NB4 (cell line): ENCODE data around the gene FLG2.
"Not testable (repeated sequence)": the region's sequence is repeated elsewhere in the genome, so short reads cannot be mapped to it uniquely, and the experiment has no call there.

Experiments used
- DNase-seq: peaks from one replicate; pipeline ENCODE4 v3.0.0; 2010; ENCODE audit warnings: low read depth
- H3K4me3 ChIP-seq: one replicate; pipeline ENCODE4 v1.5.1; 2011; ENCODE audit warnings: mild to moderate bottlenecking, low read depth, low read length, moderate library complexity
- MYC ChIP-seq: IDR thresholded peaks from 2 replicates; pipeline ENCODE4 v1.6.1; 2011; ENCODE audit warnings: low read depth, low read length
- POLR2A ChIP-seq: IDR thresholded peaks from 2 replicates; pipeline ENCODE4 v1.6.1; 2011; ENCODE audit warnings: mild to moderate bottlenecking; ENCODE audit not compliant: insufficient read length; ENCODE audit errors: extremely low read depth
- TF ChIP-seq, protein P1 (sequence below): IDR thresholded peaks from one replicate; pipeline ENCODE4 v1.5.1; 2012; ENCODE audit warnings: low read depth, low read length
- TF ChIP-seq, protein P2 (sequence below): IDR thresholded peaks from 2 replicates; pipeline ENCODE4 v1.6.1; 2011; ENCODE audit warnings: low read depth, low read length

The FLG2 gene

DNA sequence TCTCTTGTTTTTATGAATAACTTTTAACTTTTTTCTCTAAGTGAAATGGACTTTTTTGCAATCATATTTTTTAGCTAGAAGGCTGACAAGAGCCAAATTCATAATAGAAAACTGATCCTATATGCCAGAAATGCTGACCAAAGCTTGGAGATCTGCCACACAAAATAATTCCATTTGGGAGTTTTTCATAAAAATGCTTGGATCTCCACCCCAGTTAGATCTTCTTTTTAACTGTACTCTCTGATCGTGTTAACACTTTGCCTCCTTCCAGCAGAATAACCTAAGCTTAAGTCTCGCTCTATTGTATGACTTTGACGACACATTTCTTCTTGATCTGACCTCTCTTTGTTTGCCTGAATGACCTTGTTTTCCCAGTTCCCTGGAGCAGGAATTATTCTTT lies 16.8 kb downstream of the FLG2 start:
- TF ChIP-seq, protein P1, sequence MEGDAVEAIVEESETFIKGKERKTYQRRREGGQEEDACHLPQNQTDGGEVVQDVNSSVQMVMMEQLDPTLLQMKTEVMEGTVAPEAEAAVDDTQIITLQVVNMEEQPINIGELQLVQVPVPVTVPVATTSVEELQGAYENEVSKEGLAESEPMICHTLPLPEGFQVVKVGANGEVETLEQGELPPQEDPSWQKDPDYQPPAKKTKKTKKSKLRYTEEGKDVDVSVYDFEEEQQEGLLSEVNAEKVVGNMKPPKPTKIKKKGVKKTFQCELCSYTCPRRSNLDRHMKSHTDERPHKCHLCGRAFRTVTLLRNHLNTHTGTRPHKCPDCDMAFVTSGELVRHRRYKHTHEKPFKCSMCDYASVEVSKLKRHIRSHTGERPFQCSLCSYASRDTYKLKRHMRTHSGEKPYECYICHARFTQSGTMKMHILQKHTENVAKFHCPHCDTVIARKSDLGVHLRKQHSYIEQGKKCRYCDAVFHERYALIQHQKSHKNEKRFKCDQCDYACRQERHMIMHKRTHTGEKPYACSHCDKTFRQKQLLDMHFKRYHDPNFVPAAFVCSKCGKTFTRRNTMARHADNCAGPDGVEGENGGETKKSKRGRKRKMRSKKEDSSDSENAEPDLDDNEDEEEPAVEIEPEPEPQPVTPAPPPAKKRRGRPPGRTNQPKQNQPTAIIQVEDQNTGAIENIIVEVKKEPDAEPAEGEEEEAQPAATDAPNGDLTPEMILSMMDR, result no peak
- TF ChIP-seq POLR2A (no peak), MYC (no peak)
- TF ChIP-seq, protein P2, sequence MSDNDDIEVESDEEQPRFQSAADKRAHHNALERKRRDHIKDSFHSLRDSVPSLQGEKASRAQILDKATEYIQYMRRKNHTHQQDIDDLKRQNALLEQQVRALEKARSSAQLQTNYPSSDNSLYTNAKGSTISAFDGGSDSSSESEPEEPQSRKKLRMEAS, result no peak
- no peak for DNase-seq
- H3K4me3 ChIP-seq, result no peak overlapping the region

DNA sequence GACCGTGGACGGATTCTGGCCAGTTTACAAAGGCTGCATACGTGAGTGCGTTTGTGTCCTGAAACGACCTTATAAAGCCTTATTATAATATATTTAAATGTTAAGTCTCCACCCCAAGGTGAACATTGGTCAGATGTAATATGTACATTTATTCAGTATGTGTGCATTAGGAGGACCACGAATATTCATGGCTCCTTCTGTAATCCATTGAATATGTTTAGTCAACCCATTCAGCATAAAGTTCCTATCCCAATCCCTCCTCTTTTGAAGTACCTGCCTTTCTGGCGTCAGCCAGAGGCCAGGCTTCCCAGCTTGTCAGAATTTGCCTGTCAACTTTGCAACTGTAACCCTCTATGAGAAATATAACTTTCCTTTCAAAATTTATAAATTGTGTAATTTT lies 24.4 kb downstream of the FLG2 start:
- TF ChIP-seq MYC (no peak), POLR2A (no peak)
- TF ChIP-seq, protein P2, result no peak
- TF ChIP-seq, protein P1, result no peak
- DNase-seq, result no peak
- H3K4me3 ChIP-seq, result no peak overlapping the region

DNA sequence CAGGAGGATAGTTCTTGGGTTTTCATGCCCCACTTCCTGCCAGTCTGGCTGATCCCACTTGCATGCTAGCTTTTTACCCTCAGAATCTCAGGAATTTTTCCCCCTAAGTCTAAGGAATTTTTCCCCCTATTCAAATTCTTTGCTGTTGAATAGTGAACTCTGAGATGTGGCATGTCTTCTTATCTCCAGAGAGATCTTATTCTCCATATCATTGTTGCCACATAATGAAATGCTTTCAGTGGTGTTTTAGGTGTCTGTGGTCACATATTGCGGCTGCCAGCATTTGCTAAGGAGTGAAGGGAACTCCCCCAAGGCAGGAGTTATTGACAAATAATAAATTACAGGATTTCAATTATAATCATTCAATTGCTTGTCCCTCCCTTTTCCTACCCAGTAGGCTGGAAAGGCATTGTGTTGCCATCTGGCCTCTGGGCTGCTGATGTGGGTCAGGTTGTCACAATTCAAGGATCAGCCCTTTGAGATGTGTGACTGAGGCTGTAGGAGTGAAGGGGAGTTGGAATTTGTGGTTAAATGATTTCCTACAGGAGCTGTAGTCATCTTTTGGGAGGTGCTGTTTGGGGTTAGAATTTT lies 30.9 kb downstream of the FLG2 start:
- peak; percentile 1 for DNase-seq
- TF ChIP-seq POLR2A, result no peak
- no peak for TF ChIP-seq MYC
- TF ChIP-seq, protein P2, result no peak
- TF ChIP-seq, protein P1, result no peak

DNA sequence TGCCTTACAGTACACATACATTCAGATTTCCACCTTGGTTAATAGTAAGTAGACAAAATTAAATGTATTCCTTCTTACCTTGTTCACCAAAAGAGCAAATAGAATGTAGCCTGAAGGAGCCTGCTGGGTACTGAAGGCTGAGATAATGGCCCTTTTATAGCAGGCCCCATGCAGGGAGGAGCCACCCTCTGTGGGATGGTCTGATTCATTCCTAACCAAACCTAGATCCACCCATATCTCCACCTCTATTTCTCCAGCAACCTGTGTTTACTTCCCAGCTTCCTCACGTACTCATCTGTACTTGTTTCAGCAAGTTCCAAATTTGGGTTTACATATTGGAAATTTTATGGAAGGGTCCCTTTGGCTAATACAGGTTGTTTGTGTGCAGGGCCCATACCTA lies 34.7 kb downstream of the FLG2 start, which contains the start of gene FLG:
Gene FLG, minus strand, starts transcription at position 129 of the 400 bp plus-strand sequence. CDS start 9,783 bp downstream, outside the sequence.
- TF ChIP-seq MYC, result no peak
- TF ChIP-seq POLR2A, result no peak
- TF ChIP-seq, protein P1, result no peak
- TF ChIP-seq, protein P2, result no peak
- no peak within 1 kb of the TSS for H3K4me3 ChIP-seq
- DNase-seq, result no peak

More for the DNA sequence above, 30.9 kb downstream of the FLG2 start:
- no peak overlapping the region for H3K4me3 ChIP-seq

DNA sequence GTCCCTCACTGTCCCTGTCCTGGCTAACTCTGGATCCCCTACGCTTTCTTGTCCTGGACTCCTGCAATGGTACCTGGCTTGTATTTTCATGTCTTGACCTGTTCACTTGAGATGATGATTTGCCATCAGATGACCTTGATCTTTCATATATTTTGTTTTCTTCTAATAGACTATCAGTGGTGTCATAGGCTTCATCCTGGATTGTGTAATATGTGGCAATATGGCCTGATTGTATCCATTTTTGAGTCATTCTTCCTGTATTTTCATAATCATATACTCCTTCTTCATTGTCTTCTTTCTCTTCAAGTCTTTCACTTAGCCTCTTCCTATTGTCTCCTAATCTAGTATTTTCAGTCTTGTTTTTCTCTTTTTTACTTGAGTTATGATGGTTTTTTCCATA lies 45.8 kb downstream of the FLG2 start:
- H3K4me3 ChIP-seq, result no peak overlapping the region
- no peak for TF ChIP-seq POLR2A
- DNase-seq, result peak; percentile 7

DNA sequence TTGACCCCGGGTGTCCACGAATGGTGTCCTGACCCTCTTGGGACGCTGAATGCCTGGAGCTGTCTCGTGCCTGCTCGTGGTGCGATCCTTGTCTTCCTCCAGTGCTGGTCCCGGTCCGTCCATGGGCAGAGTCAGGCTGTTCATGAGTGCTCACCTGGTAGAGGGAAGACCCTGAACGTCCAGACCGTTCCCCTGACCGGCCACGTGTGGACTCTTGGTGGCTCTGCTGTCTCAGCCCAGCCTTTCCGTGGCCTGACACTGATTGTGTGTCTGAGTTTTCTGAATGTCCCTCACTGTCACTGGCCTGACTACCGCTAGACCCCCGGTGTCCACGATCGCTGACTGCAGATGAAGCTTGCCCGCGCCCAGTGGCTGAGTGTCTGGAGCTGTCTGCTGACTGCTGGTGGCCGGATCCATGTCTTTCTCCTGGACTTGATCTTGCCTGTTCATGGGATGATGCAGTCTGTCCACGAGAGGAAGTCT lies 46.4 kb downstream of the FLG2 start:
- no peak overlapping the region for H3K4me3 ChIP-seq
- TF ChIP-seq MYC, result no peak
- TF ChIP-seq, protein P2, result no peak
- TF ChIP-seq POLR2A, result no peak
- TF ChIP-seq, protein P1, result no peak
- DNase-seq, result no peak

DNA sequence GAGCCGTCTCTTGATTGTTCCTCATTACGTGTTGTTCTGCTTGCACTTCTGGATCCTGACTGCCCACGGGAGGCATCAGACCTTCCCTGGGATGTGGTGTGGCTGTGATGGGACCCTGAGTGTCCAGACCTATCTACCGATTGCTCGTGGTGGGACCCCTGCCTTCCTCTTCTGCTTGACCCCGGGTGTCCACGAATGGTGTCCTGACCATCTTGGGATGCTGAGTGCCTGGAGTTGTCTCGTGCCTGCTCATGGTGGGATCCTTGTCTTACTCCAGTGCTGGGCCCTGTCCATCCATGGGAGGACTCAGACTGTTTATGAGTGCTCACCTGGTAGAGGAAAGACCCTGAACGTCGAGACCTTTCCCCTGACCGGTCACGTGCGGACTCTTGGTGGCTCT lies 47.6 kb downstream of the FLG2 start:
- not testable (repeated sequence) for DNase-seq

More for the DNA sequence above, 47.6 kb downstream of the FLG2 start:
- H3K4me3 ChIP-seq, result not testable (repeated sequence)
